Effector memory CD8-positive, alpha-beta T cell (primary cell): ENCODE measurements around the gene ARHGDIG.

Source experiments
- ATAC-seq: fragments of 150-1000 bp; cut with Tn5 transposase; replicated peaks from 2 replicates; pipeline ENCODE4 v1.10.0; 2021; ENCODE audit warnings: mild to moderate bottlenecking, moderate library complexity
- DNase-seq, 3 experiments: peaks; one replicate each; pipeline ENCODE4 v3.0.0; 2021
- H3K27ac Mint-ChIP-seq, 2 donors: one replicate each; pipeline ENCODE4 v1.8.0; 2022; ENCODE audit warnings: mild to moderate bottlenecking in 2 of 2, mixed read lengths in 2 of 2, moderate library complexity in 2 of 2
- H3K27me3 Mint-ChIP-seq, 2 donors: one replicate each; pipeline ENCODE4 v1.8.0; 2022; ENCODE audit warnings: mixed read lengths in 2 of 2
- H3K36me3 Mint-ChIP-seq: one replicate; pipeline ENCODE4 v1.8.0; 2022; ENCODE audit warnings: mild to moderate bottlenecking, moderate library complexity, mixed read lengths; ENCODE audit not compliant: insufficient read depth
- H3K4me1 Mint-ChIP-seq, 2 donors: one replicate each; pipeline ENCODE4 v1.8.0; 2022; ENCODE audit warnings: low read depth in 2 of 2, mixed read lengths in 2 of 2
- H3K4me3 Mint-ChIP-seq, 2 donors: one replicate each; pipeline ENCODE4 v1.8.0; 2022; ENCODE audit warnings: mild to moderate bottlenecking in 2 of 2, mixed read lengths in 2 of 2, moderate library complexity in 2 of 2
- H3K9me3 Mint-ChIP-seq, 2 donors: one replicate each; pipeline ENCODE4 v1.8.0; 2022; ENCODE audit warnings: mixed read lengths in 2 of 2

ARHGDIG gene

DNA sequence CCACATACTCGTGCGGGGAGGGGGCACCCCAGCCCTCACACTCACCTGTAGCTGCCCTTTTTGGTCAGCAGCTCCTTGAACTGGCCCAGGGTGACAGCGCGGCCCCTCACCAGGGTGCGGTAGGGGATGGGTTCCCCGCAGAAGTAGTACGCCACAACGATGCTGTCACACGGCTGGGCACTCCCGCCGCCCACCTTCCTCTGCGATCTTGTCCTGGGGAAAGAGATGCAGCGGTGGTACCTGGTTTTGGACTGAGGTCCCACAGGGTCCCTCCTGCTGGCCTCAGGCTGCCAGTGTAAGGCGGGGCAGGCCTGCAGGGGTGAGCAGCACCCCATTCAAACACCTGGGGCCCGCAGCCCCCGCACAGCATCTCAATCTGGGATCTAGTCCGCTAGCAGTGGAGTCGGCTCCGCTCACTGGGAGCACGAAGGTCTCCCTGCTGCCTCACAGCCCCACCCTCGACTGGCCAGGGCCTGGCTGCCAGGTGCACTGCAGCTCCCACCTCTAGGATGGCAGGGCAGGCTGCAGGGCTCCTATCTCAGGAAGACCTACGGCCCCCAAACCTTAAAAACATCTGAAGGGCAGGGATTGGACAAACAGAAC is 9.1 kb downstream of the ARHGDIG start:
- DNase-seq (no peak), ATAC-seq (no peak)
- Mint-ChIP-seq H3K27ac (no peak overlapping the region), H3K27me3 (no peaks in the 10 kb centered on the region), H3K9me3 (no peaks in the 10 kb centered on the region), H3K4me3 (no peak overlapping the region), H3K4me1 (peaks cover 0 to 2% of the 10 kb centered on the region in 2 donors), H3K36me3 (peaks cover 60% of the 10 kb centered on the region)

DNA sequence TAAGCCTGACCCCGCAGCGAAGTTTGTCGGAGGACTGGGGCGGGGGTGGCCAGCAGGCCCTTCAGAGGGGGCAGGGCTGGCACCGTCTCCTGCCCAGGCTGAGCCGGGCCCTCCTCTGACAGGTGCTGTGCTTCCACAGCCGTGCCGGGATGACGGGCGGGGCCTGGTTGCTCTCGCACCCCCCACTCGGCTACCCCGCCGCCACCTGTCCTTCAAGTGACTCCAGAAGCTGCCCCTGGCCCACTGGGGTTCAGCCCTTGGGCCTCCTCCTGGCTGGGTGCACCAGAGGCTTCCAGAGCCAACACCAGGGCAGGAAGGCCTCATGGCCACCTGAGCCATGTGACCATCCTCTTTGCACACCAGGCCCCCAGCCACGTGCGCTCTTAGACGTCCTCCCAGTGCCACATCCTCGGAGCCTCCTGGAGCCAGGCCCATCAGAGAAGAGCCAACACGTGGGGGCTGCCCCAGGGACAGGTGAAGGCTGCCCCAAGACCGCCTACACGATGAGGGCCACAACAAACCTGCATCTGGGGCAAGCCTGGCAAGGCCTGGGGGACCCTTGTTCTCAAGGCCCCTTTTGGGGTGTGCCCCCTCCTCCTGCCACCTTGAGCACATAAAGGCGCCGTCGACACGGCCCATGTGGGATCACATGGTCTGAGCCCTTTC is 9.8 kb downstream of the ARHGDIG start:
- peaks cover 0 to 2% of the 10 kb centered on the region in 2 donors for H3K4me1 Mint-ChIP-seq
- ATAC-seq (no peak), DNase-seq (no peak)
- H3K4me3 Mint-ChIP-seq = no peak overlapping the region
- H3K36me3 Mint-ChIP-seq = peaks cover 67% of the 10 kb centered on the region
- H3K27ac Mint-ChIP-seq = no peak overlapping the region
- H3K9me3 Mint-ChIP-seq = no peaks in the 10 kb centered on the region
- H3K27me3 Mint-ChIP-seq = no peaks in the 10 kb centered on the region

DNA sequence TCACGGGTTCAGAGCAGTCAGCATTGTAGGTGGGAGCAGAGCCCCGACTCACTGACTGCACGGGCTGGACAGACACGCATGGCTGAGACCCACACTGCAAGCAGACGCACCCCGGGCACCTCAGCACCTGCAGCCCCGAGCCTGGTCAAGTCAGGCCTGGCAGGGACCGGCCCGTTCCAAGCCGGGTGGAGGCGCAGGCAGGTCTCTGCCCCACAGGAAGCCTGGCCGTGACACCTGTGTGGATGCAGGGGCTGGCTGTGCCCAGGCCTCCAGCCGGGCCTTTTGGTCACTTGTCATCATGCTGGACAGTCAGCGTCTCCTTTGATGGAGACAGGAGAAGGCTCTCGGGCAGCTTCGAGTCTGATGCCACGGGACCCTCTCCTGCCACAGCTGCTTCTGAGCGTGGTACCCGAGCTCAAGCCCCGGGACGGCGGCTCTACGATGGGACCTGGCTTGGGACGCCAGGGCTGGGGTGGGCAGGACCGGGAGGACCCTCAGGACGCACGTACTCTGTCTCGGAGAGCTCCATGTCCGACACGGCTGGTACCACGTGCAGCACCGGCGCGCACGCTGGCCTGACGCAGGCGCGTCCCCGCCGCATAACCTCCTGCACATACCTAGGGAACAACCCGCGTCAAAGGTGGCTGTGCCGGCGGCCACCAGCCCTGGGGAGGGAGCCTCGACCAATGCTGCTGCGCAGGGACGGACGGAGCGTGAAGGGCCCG is 10.5 kb downstream of the ARHGDIG start:
- Mint-ChIP-seq H3K4me1 (peaks cover 0 to 2% of the 10 kb centered on the region in 2 donors), H3K27me3 (no peaks in the 10 kb centered on the region), H3K9me3 (no peaks in the 10 kb centered on the region), H3K4me3 (no peak overlapping the region), H3K36me3 (peaks cover 69% of the 10 kb centered on the region), H3K27ac (no peak overlapping the region)
- no peak for ATAC-seq
- no peak for DNase-seq

DNA sequence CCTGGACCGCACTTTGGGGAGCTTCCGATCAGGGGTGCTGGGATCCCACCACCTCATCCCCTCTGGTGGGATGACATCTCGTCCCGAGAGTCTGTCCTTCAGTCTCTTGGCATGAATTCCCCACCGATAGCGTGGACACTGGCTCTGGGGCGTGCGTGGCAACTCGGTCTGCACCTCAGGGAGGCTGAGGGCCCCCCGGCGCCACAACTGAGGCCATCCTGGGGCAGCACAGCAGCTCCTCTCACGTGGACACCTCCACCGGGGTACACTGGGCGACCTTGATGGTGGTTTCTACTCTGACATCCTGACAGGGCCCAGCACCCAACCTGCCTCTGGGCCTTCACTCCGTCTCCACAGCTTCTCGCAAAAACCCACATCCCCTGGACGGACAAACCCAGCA is 11.1 kb downstream of the ARHGDIG start:
- Mint-ChIP-seq H3K27ac (no peak overlapping the region), H3K36me3 (peaks cover 68% of the 10 kb centered on the region), H3K9me3 (no peaks in the 10 kb centered on the region)

DNA sequence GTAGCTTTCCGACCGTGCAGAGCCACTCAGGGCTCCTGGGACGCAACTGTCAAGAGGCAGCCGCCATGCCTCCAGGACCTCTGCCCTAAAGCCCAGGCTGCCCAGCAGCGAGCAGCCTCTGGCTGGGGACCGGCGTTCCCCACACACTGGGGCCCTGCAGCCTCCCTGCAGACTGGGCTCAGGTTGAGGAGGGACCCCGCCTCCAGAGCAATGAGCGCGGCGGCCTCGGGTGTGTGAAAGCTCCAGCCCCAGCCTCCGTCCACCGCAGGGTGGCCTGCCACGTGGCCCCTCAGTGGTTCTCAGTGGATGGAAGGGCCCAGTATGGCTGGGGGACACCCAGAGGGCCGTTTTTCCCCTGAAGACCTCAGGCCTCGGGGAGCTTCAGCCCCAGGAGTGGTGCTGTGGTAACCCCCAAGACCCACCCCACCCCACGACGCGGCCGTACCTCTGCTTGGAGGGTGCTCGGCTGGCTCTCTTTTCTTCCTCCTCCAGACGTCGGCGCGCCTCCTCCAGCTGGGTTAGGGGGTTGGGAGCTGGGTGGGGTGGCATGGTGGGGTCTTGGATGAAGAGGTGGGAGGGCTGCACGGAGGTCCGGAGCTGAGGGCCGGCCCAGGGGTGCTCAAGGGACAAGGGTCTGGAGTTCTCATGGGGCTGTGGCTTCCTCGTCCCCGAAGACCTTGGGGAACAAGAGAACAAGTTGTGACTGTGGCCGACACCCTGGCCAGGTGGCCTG is 12.8 kb downstream of the ARHGDIG start:
- no peak overlapping the region for H3K27ac Mint-ChIP-seq
- DNase-seq = no peak
- no peaks in the 10 kb centered on the region for H3K9me3 Mint-ChIP-seq
- H3K27me3 Mint-ChIP-seq = no peaks in the 10 kb centered on the region
- ATAC-seq = no peak
- peaks cover 68% of the 10 kb centered on the region for H3K36me3 Mint-ChIP-seq
- peaks cover 0 to 2% of the 10 kb centered on the region in 2 donors for H3K4me1 Mint-ChIP-seq
- H3K4me3 Mint-ChIP-seq = no peak overlapping the region

More for the DNA sequence above, 11.1 kb downstream of the ARHGDIG start:
- ATAC-seq (no peak), DNase-seq (no peak)
- no peak overlapping the region for H3K4me3 Mint-ChIP-seq
- peaks cover 0 to 2% of the 10 kb centered on the region in 2 donors for H3K4me1 Mint-ChIP-seq
- H3K27me3 Mint-ChIP-seq = no peaks in the 10 kb centered on the region

DNA sequence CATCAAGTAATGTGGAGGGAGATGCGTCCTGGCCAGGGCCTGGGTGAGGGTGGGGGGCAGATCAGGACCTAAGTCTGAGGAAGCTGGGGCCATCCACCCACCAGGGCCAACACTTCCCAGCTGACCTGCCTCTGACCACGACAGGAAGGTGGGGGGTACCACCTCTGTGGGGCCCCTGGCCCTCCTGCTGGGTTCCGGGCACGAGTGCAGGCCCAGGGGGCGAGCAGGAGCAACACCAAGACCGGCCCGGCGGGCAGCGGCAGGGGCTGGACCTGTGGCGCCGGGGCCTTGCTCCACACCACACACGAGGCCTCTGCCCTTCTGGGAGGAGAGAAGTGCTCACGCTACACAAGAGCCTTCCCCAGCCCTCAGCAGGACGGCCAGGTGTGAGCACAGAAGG is 15.9 kb downstream of the ARHGDIG start:
- H3K9me3 Mint-ChIP-seq = no peaks in the 10 kb centered on the region
- H3K27me3 Mint-ChIP-seq = no peaks in the 10 kb centered on the region
- ATAC-seq (no peak), DNase-seq (no peak)
- no peak overlapping the region for H3K27ac Mint-ChIP-seq
- no peak overlapping the region for H3K4me3 Mint-ChIP-seq
- H3K4me1 Mint-ChIP-seq = peaks cover 0 to 2% of the 10 kb centered on the region in 2 donors
- H3K36me3 Mint-ChIP-seq = peaks cover 73% of the 10 kb centered on the region

DNA sequence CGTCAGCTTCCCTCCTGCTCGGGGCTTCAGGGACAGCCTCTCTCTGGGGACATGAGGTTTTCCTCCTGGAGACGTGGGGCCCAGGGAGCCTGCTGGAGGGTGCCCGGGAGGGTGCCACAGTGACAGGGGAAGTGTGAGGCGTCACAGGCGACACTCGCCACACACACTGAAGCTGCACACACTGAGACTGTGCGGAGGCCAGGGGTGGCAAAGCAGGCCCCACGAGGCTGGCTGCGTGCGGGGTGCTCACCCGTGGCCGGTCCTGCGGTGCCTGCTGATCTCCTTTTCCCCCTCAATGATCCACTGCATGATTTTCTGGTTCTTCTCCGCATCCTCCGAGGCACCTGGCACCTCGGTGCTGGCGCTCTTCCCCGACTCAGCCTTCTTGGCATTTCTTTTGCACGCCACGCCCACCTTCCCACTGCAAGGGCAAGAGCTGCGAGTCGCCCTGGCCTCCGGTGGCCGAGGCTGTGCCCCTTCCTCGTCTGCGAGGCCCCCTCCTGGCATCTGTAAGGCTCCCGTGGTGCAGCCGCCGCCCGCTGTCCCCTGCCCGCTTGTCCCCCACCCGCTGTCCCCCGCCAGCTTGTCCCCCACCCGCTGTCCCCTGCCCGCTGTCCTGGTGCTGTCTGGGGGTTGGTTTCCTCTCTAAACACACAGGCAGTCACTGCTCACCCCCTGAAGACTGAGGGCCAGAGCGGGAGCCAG is 16.6 kb downstream of the ARHGDIG start:
- Mint-ChIP-seq H3K27me3 (no peaks in the 10 kb centered on the region), H3K4me1 (no peaks in the 10 kb centered on the region), H3K4me3 (no peak overlapping the region), H3K27ac (no peak overlapping the region), H3K9me3 (no peaks in the 10 kb centered on the region), H3K36me3 (peaks cover 68% of the 10 kb centered on the region)
- ATAC-seq = no peak
- no peak for DNase-seq

DNA sequence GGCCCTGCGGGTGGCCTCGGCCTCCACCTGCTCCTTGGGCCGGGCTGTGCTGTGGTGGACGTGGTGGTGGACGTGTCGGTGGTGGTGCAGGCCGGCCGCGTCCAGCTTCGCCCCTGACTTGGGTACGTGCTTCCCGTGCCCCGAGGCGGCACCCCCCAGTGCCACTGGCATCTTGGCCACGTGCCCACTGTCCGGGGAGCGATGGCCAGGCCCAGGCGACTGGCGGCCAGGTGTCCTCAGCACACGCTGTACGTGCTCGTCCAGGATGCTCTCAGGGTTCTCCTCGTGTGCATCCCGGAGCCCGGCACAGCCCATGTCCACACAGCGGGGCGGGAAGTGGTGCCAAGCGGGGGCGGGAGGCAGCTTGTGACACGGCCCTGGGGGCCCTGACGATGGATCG is 17.4 kb downstream of the ARHGDIG start:
- H3K27ac Mint-ChIP-seq = no peak overlapping the region

DNA sequence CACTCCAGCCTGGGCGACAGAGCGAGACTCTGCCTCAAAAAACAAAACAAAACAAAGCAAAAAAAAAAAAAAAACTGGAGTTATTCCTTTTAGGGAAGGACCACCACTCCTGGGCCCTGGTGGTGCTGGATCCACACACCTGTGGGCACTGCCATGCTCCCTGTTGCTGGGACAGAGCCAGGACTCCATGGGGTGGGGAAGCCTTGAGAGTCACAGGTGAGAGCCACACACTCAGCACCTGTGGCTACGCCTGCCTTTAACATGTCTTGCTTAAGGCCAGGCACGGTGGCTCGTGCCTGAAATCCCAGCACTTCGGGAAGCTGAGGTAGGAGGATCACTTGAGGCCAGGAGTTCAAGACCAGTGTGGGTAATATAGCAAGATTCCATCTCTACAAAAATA is 20.8 kb downstream of the ARHGDIG start:
- no peak for DNase-seq
- ATAC-seq = no peak
- Mint-ChIP-seq H3K27me3 (no peaks in the 10 kb centered on the region), H3K36me3 (peaks cover 64% of the 10 kb centered on the region), H3K4me3 (no peak overlapping the region), H3K9me3 (no peaks in the 10 kb centered on the region), H3K27ac (peak overlapping the region in 1 of 2 donors; percentile 35), H3K4me1 (peaks cover 4% of the 10 kb centered on the region in 2 donors)

More for the DNA sequence above, 17.4 kb downstream of the ARHGDIG start:
- DNase-seq (no peak), ATAC-seq (no peak)
- H3K4me1 Mint-ChIP-seq = no peaks in the 10 kb centered on the region
- peaks cover 69% of the 10 kb centered on the region for H3K36me3 Mint-ChIP-seq
- H3K27me3 Mint-ChIP-seq = no peaks in the 10 kb centered on the region
- H3K9me3 Mint-ChIP-seq = no peaks in the 10 kb centered on the region
- H3K4me3 Mint-ChIP-seq = no peak overlapping the region

DNA sequence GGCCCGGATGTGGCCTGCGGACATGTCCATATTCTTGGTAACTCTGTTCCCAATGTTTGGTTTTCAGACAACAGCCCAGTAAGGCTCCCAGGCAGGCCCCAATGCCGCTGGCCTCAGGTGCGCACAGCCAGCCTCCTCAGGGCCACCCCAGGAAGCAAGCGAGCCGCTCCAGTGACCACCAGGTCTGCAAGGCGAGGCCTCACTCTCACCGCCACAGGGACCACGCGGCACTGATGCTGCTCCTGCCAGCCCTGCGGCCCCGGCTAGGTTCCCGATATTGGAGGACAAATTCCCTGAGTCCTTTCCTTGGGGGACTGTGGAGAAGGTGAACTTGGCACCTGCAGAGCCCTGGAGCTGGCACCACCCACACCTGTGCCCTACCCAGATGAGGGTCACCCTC is 21.6 kb downstream of the ARHGDIG start:
- ATAC-seq (no peak), DNase-seq (no peak)
- Mint-ChIP-seq H3K27ac (no peak overlapping the region), H3K9me3 (no peaks in the 10 kb centered on the region), H3K27me3 (no peaks in the 10 kb centered on the region), H3K36me3 (peaks cover 66% of the 10 kb centered on the region), H3K4me1 (peaks cover 6 to 9% of the 10 kb centered on the region in 2 donors), H3K4me3 (no peak overlapping the region)

DNA sequence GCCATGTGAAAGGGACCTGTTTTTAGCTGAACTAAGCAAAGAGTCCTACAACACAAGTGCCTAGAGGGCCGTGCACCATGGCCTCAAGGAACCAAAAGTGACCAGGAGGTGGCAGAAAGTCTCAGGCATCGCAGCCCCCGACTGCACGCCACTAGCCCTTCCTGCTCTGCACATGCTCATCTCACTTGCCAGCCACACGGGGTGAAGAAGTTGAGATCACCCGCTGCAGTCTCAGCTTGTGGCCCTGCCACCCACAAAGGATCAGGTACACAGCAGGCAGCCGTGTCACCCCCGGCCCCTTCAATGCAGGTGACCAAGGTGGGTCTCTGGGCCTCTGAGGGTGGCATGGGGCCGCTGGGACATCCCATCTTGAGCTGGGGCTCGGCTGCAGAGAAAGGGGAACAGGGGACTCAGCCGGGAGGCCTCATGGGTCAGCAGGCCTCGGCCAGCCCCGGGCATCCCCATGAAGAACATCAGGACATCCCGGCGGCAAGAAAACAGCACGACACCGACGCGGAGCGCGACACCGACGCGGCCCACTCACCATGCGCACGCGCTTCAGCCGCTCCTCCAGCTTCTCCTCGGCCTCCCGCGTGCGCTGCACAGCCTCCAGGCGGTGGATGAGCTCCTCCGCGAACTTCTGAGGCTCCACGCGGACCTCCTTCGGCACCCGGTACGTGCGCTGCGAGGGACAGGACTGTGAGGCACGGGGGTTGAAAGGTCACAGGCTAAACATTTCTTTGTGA is 23.5 kb downstream of the ARHGDIG start:
- peaks cover 9 to 16% of the 10 kb centered on the region in 2 donors for H3K4me1 Mint-ChIP-seq
- ATAC-seq = no peak
- DNase-seq = no peak

DNA sequence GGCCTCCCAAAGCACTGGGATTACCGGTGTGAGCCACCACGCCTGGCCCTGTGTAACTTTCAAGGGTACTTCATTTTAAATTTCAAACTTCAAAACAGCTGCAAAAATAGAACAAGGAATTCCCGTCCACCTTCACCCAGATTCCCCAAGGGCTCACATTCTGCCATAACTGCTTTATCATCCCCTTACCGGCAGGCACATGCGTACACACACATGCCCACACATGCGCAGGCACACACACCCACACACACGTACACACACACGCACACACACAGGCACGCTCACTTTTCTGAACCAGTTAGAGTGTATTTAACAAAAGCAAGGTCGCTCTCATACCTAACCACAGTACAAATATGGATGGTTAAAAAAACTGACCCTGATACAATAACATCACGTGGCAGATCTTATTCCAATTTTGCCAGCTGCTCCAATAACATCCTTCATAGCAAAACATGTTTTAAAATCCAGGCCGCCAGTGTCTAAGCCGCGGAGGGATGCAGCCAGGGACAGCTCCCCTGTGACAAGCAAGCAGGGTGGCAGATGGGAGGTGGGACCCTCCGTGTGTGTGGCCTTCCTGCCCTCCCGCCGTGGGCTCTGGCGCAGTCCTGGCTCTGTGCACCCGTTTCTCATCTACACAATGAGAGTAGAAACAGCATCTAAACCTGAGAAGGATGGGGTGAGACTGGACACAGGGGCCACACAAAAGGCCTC is 25.7 kb downstream of the ARHGDIG start:
- ATAC-seq (no peak), DNase-seq (no peak)
- Mint-ChIP-seq H3K36me3 (peaks cover 69% of the 10 kb centered on the region), H3K4me3 (peak overlapping the region in 1 of 2 donors; percentile 36), H3K9me3 (no peaks in the 10 kb centered on the region), H3K27ac (peak overlapping the region; percentile 44), H3K27me3 (no peaks in the 10 kb centered on the region), H3K4me1 (peaks cover 14 to 24% of the 10 kb centered on the region in 2 donors)

More for the DNA sequence above, 23.5 kb downstream of the ARHGDIG start:
- Mint-ChIP-seq H3K36me3 (peaks cover 72% of the 10 kb centered on the region), H3K27ac (peak overlapping the region in 1 of 2 donors; percentile 31), H3K4me3 (no peak overlapping the region), H3K27me3 (no peaks in the 10 kb centered on the region), H3K9me3 (no peaks in the 10 kb centered on the region)
